Upper lobe of right lung (tissue), 1 donor: ENCODE measurements around the gene DDC. TPM values are rescaled to one million over a fixed set of nuclear protein-coding genes. Genes with fewer than 3 reads are reported as not detected.

Source experiments
- ATAC-seq: fragments of 200-7000 bp; cut with Tn5 transposase; one replicate; pipeline ENCODE4 v1.9.1; 2020; ENCODE audit warnings: mild to moderate bottlenecking, moderate library complexity
- DNase-seq: peaks from one replicate; pipeline ENCODE4 v3.0.0-alpha.2; 2020
- H3K27ac ChIP-seq: fragments of 200-600 bp; one replicate; pipeline ENCODE4 v1.8.0; 2022
- H3K27me3 ChIP-seq: fragments of 200-600 bp; one replicate; pipeline ENCODE4 v1.8.0; 2022; ENCODE audit warnings: mild to moderate bottlenecking
- H3K36me3 ChIP-seq: fragments of 200-600 bp; one replicate; pipeline ENCODE4 v1.8.0; 2022
- H3K4me1 ChIP-seq: fragments of 200-600 bp; one replicate; pipeline ENCODE4 v1.8.0; 2022
- H3K4me3 ChIP-seq: fragments of 200-600 bp; one replicate; pipeline ENCODE4 v1.8.0; 2022; ENCODE audit warnings: mild to moderate bottlenecking
- H3K9me3 ChIP-seq: fragments of 200-600 bp; one replicate; pipeline ENCODE4 v1.8.0; 2022
- intact Hi-C: fragments of 100-400 bp; cut with DNase I; formaldehyde crosslinking; loops from one replicate; pipeline ENCODE4 v1.11.0; 2022
- total RNA-seq: library from RNA; stranded (reverse); fragmentation: NEBNext Ultra II Directional; extraction: Animal tissue kit (Norgen Biotek cat#: 25700); gene quantifications from one replicate; pipeline ENCODE4 v1.2.1, GENCODE V29; 2021
- TF ChIP-seq, protein P1 (sequence below): fragments of 200-600 bp; IDR thresholded peaks from one replicate; pipeline ENCODE4 v1.8.0; 2022; ENCODE audit warnings: antibody characterized with exemption
- donor health status: DM: no; HTN: yes; CAD: no; lungs with severe emphysema.

Gene DDC
- total RNA-seq, 1 donor from 2014 or later: 3.1 TPM

DNA sequence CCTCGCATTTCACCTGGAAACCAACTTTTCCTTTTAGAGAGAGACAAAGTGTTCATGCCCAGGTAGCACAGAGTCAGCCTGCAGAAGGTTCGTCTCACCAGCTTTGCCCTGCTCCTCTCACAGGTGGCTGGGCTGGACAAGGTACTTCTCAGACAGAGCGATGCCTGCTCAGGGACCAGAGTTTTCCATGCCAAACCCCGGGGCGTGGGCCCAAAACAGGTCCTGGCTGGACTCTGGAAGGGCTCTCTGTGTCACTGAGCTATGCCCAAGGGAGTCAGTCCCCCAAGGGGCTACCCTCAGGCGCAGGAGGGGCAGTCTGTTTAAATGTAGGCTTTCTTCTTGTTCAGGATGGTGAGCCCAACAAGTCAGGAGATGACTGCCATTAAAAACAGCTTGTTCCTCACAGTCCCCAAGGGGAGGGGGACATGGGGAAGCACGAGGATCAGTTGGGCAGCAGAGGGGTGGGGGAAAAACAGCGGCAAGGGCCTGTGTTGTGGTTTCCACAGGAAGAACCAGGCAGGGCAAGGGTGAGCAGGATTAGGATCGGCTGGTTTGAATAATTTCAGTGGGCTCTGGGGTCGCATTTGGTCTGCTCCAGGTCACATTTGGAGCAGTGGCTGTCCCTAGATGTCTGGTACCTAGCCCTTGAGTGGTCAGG, 59.5 kb downstream of the DDC start:
- H3K9me3 ChIP-seq: no peaks in the 10 kb centered on the region
- no peaks in the 10 kb centered on the region for H3K36me3 ChIP-seq
- TF ChIP-seq, protein P1, sequence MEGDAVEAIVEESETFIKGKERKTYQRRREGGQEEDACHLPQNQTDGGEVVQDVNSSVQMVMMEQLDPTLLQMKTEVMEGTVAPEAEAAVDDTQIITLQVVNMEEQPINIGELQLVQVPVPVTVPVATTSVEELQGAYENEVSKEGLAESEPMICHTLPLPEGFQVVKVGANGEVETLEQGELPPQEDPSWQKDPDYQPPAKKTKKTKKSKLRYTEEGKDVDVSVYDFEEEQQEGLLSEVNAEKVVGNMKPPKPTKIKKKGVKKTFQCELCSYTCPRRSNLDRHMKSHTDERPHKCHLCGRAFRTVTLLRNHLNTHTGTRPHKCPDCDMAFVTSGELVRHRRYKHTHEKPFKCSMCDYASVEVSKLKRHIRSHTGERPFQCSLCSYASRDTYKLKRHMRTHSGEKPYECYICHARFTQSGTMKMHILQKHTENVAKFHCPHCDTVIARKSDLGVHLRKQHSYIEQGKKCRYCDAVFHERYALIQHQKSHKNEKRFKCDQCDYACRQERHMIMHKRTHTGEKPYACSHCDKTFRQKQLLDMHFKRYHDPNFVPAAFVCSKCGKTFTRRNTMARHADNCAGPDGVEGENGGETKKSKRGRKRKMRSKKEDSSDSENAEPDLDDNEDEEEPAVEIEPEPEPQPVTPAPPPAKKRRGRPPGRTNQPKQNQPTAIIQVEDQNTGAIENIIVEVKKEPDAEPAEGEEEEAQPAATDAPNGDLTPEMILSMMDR: no peak
- peak; percentile 44 for DNase-seq
- H3K4me1 ChIP-seq: no peaks in the 10 kb centered on the region
- no peaks in the 10 kb centered on the region for H3K27me3 ChIP-seq
- no peak overlapping the region for H3K27ac ChIP-seq
- ATAC-seq: no peak
- no peak overlapping the region for H3K4me3 ChIP-seq
- intact Hi-C loops: no loop called here

DNA sequence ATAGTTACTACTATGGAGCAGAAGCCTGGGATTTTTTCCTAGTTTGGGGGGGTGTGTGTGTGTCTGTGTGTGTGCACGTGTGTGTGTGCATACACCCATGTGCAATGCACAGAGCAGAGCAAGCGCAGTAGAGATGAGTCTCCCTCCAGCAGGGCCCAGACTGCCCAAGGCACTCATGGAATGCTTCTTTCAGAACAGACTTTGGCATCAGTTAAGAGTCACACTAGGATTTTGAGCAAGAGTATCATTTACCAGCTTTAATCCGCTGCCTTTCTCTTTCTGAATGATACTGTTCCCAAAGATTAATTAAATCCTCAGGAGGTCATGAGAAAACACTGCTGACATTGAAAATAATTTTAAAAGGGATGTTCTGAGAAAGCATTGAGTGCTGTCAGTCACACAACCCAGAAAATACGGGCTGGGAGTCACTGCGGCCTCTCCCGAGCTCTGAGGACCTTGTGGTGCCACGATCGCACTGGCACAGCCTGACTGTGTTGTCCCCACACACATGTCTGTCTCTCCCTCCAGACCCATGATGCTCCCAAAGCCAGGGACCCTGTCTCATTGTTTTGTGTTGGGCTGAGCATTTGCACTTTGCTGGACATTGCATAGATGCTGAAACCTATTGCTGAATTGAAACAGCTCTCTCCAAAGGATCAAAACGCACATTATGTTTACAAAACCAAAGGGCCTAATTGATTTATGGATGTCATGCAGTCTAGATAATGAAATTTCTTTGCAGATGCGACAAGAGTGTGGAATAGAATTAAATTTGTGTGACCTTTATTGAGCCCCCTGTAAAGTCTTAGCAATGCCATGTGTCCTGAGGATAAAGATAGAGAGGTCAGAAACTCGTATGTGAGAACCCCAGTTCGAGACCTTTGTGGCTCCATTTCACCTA, 60.3 kb downstream of the DDC start:
- H3K27me3 ChIP-seq: no peaks in the 10 kb centered on the region
- no peak overlapping the region for H3K27ac ChIP-seq
- H3K4me1 ChIP-seq: no peaks in the 10 kb centered on the region
- intact Hi-C loops: no loop called here
- DNase-seq (peak; percentile 34), ATAC-seq (peak; percentile 15)
- no peak overlapping the region for H3K4me3 ChIP-seq
- no peaks in the 10 kb centered on the region for H3K9me3 ChIP-seq
- TF ChIP-seq, protein P1: no peak
- no peaks in the 10 kb centered on the region for H3K36me3 ChIP-seq

DNA sequence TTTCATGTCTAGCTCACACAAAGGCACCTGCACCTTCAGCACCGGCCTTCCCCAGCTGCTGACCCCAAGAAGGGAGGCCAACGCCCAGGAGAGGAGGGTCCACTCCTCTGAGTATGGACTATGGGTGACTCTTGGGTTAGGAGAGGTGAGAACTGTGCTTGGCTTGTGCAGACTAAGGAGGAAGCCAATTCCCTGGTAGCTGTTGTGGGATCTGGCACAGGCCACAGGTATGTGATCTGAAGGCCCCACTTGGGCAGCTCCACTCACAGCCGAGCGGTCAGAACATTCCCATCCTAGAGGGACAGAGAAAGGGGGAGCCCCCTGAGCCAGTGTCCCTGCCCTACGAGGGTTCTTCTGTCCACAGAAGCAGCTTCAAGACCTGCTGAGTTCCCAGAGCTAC, 62.3 kb downstream of the DDC start:
- Histone ChIP-seq H3K4me3 (no peak overlapping the region), H3K9me3 (no peaks in the 10 kb centered on the region), H3K27me3 (no peaks in the 10 kb centered on the region), H3K4me1 (peaks cover 5% of the 10 kb centered on the region), H3K36me3 (no peaks in the 10 kb centered on the region), H3K27ac (peak overlapping the region; percentile 76)
- TF ChIP-seq, protein P1: no peak
- intact Hi-C loops: no loop called here
- peak; percentile 40 for DNase-seq
- ATAC-seq: no peak

DNA sequence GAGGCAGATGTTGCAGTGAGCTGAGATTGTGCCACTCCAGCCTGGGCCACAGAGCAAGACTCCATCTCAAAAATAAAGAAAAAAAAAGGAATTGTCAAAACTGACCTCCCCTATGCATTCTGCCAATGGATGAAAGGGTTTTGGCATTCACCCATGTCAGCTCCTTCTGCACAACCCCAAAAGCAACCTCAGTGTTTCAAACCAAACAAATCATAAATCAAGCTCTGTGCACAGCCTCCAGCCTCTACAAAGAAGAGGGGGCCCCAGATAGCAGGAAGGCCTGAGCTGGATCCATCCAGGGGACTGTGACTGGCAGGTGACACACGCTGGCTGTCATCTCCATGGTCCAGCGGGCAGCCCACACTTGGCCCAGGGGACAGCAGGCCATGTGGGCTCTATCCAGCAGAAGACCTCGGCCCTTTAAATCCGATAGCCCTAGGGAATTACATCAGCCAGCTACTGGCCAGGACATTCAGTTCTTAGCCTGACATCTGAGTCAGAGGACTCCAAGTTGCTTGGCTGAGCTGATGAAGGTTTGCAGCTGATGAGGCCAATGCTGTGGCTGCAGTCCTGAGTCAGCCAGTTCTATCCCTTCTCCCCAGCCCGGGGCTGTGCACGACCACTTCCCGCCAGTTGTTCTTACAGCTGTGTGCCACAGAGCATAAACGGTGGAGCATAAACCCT, 63.1 kb downstream of the DDC start:
- ATAC-seq (peak; percentile 68), DNase-seq (peak; percentile 67)
- Histone ChIP-seq H3K9me3 (no peaks in the 10 kb centered on the region), H3K4me3 (no peak overlapping the region), H3K27me3 (no peaks in the 10 kb centered on the region), H3K36me3 (no peaks in the 10 kb centered on the region), H3K4me1 (peaks cover 13% of the 10 kb centered on the region), H3K27ac (peak overlapping the region; percentile 76)
- TF ChIP-seq, protein P1: no peak
- intact Hi-C loops: no loop called here

DNA sequence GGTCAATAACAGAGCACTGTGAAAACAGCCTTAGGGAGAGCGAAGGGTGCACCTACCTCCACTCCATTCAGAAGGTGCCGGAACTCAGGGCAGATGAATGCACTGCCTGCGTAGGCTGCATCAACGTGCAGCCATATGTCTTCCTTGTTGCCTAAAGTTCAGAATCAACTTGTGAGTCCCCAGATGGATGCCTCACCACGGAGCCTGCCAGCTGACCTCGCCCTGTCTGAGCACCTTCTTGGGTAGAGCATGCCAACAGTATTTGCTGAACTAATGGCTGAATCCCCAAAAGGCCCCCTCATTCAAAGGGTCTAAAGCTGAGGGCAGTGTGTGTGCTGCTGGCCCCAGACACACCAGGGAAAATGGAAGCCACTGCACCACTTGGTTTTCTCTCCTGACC, 66.1 kb downstream of the DDC start:
- no peaks in the 10 kb centered on the region for H3K9me3 ChIP-seq
- H3K27me3 ChIP-seq: no peaks in the 10 kb centered on the region
- no peak overlapping the region for H3K27ac ChIP-seq
- intact Hi-C loops: no loop called here
- H3K4me3 ChIP-seq: no peak overlapping the region
- no peak for ATAC-seq
- DNase-seq: peak; percentile 39
- H3K4me1 ChIP-seq: peaks cover 24% of the 10 kb centered on the region
- no peaks in the 10 kb centered on the region for H3K36me3 ChIP-seq
- TF ChIP-seq, protein P1: no peak
